SK-N-DZ (cell line): Measurements from ENCODE around the gene CFAP97D1.

Experiments
- DNase-seq: peaks from one replicate; pipeline ENCODE4 v3.0.0-alpha.2; 2015; ENCODE audit warnings: low spot score

CFAP97D1 gene

GRCh38 chr17:43825567-43825966, 45.3 kb downstream of the CFAP97D1 start:
- no peak for DNase-seq

DNA sequence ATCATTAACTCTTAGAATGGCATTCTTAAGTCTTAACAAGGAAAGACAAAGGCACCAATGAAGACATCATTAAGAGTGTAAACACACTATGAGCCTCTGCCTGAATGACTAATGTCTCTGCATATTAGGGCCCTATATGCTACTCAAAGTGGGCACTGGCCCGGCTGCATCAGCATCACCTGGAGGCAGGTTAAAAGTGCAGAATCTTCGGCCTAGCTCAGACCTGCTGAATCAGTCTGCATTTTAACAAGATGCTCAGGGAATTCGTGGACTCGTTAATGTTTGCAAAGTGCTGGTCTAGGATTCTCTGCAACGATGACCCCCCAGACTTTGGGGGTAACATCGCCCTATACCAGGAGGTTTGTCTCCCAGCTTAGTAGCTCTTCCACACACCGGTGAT, 46.0 kb downstream of the CFAP97D1 start:
- DNase-seq = no peak

GRCh38 chr17:43827596-43827995, 47.4 kb downstream of the CFAP97D1 start:
- DNase-seq = no peak

GRCh38 chr17:43829738-43830137, 49.5 kb downstream of the CFAP97D1 start:
- DNase-seq = no peak

GRCh38 chr17:43830510-43831140, 50.4 kb downstream of the CFAP97D1 start:
- DNase-seq = no peak

GRCh38 chr17:43831633-43832032, 51.4 kb downstream of the CFAP97D1 start:
- DNase-seq = no peak

DNA sequence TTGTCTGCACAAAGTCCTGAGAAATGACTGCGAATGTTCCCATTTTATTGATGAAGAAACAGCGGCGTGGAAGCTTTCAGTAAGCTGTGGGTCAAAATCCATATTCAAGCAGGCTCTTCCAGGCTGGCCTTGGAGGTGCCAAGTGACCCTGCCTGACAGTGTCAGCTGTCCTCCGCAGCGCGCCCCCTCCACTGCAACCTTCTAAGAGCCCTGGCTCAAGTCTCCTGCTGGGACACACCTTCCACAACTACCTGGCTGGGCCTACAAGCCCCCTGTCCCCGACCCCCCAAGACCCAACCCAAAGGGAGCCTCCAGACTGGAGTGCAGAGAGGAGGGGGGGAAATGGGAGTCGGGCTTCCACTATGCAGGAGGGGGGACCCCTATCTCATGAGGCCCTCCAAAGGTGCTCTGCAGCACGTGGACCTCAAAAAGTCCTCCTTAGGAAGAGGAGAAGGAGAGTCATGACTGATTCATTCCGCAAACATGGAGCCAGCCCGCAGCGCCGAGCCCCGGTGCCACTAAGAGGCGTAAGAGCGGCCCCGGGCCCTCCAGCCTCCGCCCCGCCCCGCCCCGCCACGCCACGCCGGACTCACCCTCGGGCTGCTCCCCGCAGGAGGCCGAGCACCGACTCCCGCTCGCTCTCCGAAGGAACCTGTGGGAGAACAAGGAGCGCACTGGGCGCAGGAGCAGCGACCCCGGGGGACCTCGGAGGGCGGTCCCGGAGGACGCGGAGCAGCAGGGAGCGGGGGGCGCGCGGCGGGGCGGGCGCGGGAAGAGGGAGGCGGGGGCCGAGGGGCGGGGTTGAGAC, 52.1 kb downstream of the CFAP97D1 start:
- DNase-seq = peak; percentile 45

- peak; percentile 77 for DNase-seq
Measured at GRCh38 chr17:43832976-43833829, 53.0 kb downstream of the CFAP97D1 start, which contains the start of gene MPP3. TSS of gene MPP3 (minus strand) at chr17:43833146. CDS start at chr17:43831906, 1,240 bp downstream.

GRCh38 chr17:43834106-43834505, 53.9 kb downstream of the CFAP97D1 start:
- DNase-seq = no peak
